Heart right ventricle (tissue), 16 donors: ENCODE data around the gene SH3TC2. TPM values are rescaled to one million over a fixed set of nuclear protein-coding genes. Genes with fewer than 3 reads are reported as not detected.

Source experiments
- ATAC-seq, 8 donors: fragments of 200-7000 bp; cut with Tn5 transposase; one replicate each; pipeline ENCODE4 v1.9.1; 2020; ENCODE audit warnings: mild to moderate bottlenecking in 8 of 8, moderate library complexity in 8 of 8, moderate number of reproducible peaks in 1 of 8
- DNase-seq, 2 donors: peaks; one replicate each; pipeline ENCODE4 v3.0.0-alpha.2; 2020
- H3K27ac ChIP-seq, 10 donors: fragments of 200-600 bp; sonication (generic) in 2 of 10; one replicate each; pipeline versions ENCODE4 v1.5.0 to v1.8.0; 2020 to 2022; ENCODE audit warnings: mild to moderate bottlenecking in 3 of 10
- H3K27me3 ChIP-seq, 7 donors: fragments of 200-600 bp; one replicate each; pipeline ENCODE4 v1.8.0; 2021 to 2022; ENCODE audit warnings: mild to moderate bottlenecking in 2 of 7
- H3K36me3 ChIP-seq, 9 donors: fragments of 200-600 bp; sonication (generic) in 1 of 9; one replicate each; pipeline versions ENCODE4 v1.5.0 to v1.8.0; 2020 to 2022; ENCODE audit warnings: mild to moderate bottlenecking in 2 of 9
- H3K4me1 ChIP-seq, 9 donors: fragments of 200-600 bp; sonication (generic) in 1 of 9; one replicate each; pipeline versions ENCODE4 v1.5.0 to v1.8.0; 2020 to 2022; ENCODE audit warnings: mild to moderate bottlenecking in 4 of 9
- H3K4me3 ChIP-seq, 10 donors: fragments of 200-600 bp; sonication (generic) in 2 of 10; one replicate each; pipeline versions ENCODE4 v1.5.0 to v1.8.0; 2020 to 2022; ENCODE audit warnings: mild to moderate bottlenecking in 7 of 10, moderate library complexity in 2 of 10
- H3K9me3 ChIP-seq, 11 donors: fragments of 200-600 bp in 10 of 11; sonication (generic) in 2 of 11; one replicate each; pipeline versions ENCODE4 v1.5.0 to v1.8.0; 2013 to 2022; ENCODE audit warnings: mild to moderate bottlenecking in 2 of 11, control low read depth in 1 of 11, moderate library complexity in 1 of 11
- CTCF ChIP-seq, 9 donors: fragments of 200-600 bp; sonication (generic) in 2 of 9; IDR thresholded peaks; one replicate each; pipeline versions ENCODE4 v1.5.0 to v1.8.0; 2021 to 2022; ENCODE audit warnings: antibody characterized with exemption in 9 of 9, mild to moderate bottlenecking in 5 of 9, moderate library complexity in 1 of 9
- WGBS, 2 donors: extraction: QIAGEN DNeasy Blood & Tissue Kit; methylation state at CpG; one replicate each; pipeline ENCODE4 v1.1.7; 2013; ENCODE audit warnings: inconsistent platforms in 1 of 2; 5-methylcytosine and 5-hydroxymethylcytosine counted together
- intact Hi-C, 10 donors: fragments of 100-400 bp; cut with DNase I; formaldehyde crosslinking; loops; one replicate each; pipeline versions ENCODE4 v1.11.1 to v1.14.2; 2022
- polyA plus RNA-seq, 2 donors: library from polyadenylated mRNA; stranded (reverse); fragments of 200-250 nt; gene quantifications; one replicate each; pipeline ENCODE4 v1.2.3, GENCODE V29; 2013
- total RNA-seq, 10 donors: library from RNA; stranded (reverse); fragmentation: NEBNext Ultra II Directional in 3 of 10; extraction: Animal tissue kit (Norgen Biotek cat#: 25700) in 3 of 10; gene quantifications; one replicate each; pipeline versions ENCODE4 v1.2.1 to v1.2.4, GENCODE V29; 2021 to 2023
- donor health status: Arrhythmogenic right ventricular cardiomyopathy.
- donor health status: ischemic (EF 13 %, LVEDD 7.1; RV severe dilation, severe dysfunction).
- donor health status: healthy with polysubstance abuse.
- donor health status: DM: no; HTN: yes; CAD: no.
- donor health status: DM: no; HTN: no; CAD: no.
- donor health status: ischemic (EF 25% LVEDD 6.9; RV normal size, moderate dysfunction).
- donor health status: ischemic (EF 25% LVEDD 5.7; RV mildly dilated, moderate dysfunction).
- donor health status: healthy.
- donor health status: DM: yes; HTN: yes; CAD: no.
- donor health status: Ischemic cardiomyopathy.
- donor health status: ischemic (EF 35%, LVEDD 5.7; RV mildly dilated, moderate dysfunction).
- donor health status: nonischemic (EF 11% LVEDD 7.7; RV severe dilation, severe dysfunction).
- donor health status: DM: yes; HTN: yes; CAD: no.
- donor health status: PGD.
- donor health status: ischemic (EF 29% LVEDD 5.4; RV normal size, mild dysfunction).
- donor health status: nonischemic (EF 23%, LVEDD 6.1; RV moderate dilation, normal function).

The SH3TC2 gene
- total and polyA plus RNA-seq, 12 donors = 0.91 to 13.1 (median 6.9) TPM

- ATAC-seq (peak; percentile 86 to 97 (median 94)), DNase-seq (peak; percentile 58 to 79)
- Histone ChIP-seq H3K9me3 (no peaks in the 10 kb centered on the region), H3K36me3 (no peaks in the 10 kb centered on the region), H3K27ac (peak overlapping the region in 9 of 10 donors; percentile 31 to 82 (median 55)), H3K4me3 (no peak overlapping the region), H3K27me3 (no peaks in the 10 kb centered on the region), H3K4me1 (peaks cover 3 to 54% (median 14%) of the 10 kb centered on the region in 9 donors)
- 41 to 43% methylated on average over 13 of the region's 13 CpGs for WGBS, 2 donors
- no peak for TF ChIP-seq CTCF (IDR thresholded peaks at IDR 0.05)
- intact Hi-C loops = loop anchor here in 2 of 10 donors (2.0 to 10.0 kb wide), 2 partner anchors 141 to 225 kb away; partner anchors contain the start of gene ADRB2 (in 1 of the 2)
Observed at GRCh38 chr5:148965511-148966265, 97.2 kb downstream of the SH3TC2 start.

- Histone ChIP-seq H3K4me3 (no peak overlapping the region), H3K4me1 (peaks cover 3 to 41% (median 7%) of the 10 kb centered on the region in 9 donors), H3K27me3 (no peaks in the 10 kb centered on the region), H3K27ac (peak overlapping the region in 1 of 10 donors; percentile 82), H3K9me3 (no peaks in the 10 kb centered on the region), H3K36me3 (no peaks in the 10 kb centered on the region)
- ATAC-seq (no peak), DNase-seq (no peak)
- TF ChIP-seq CTCF (IDR thresholded peaks at IDR 0.05) = no peak
- intact Hi-C loops = loop anchor here in 5 of 10 donors (2.0 to 10.0 kb wide), 5 partner anchors 136 to 231 kb away; partner anchors contain the start of gene ADRB2 (in 2 of the 5)
Observed at GRCh38 chr5:148963664-148964063, 99.2 kb downstream of the SH3TC2 start.

GRCh38 chr5:148962761-148963324, 100.0 kb downstream of the SH3TC2 start:
- no peak overlapping the region for H3K4me3 ChIP-seq
- H3K4me1 ChIP-seq = peaks cover 3 to 39% (median 7%) of the 10 kb centered on the region in 9 donors
- ATAC-seq = no peak
- no peak for DNase-seq
- intact Hi-C loops = loop anchor here in 4 of 10 donors (5.0 to 10.0 kb wide), 4 partner anchors 136 to 231 kb away; partner anchors contain the start of gene ADRB2 (in 2 of the 4)
- no peak for TF ChIP-seq CTCF (IDR thresholded peaks at IDR 0.05)
- no peaks in the 10 kb centered on the region for H3K36me3 ChIP-seq
- WGBS, 2 donors = 83 to 93% methylated on average over 3 of the region's 3 CpGs
- no peaks in the 10 kb centered on the region for H3K27me3 ChIP-seq
- H3K27ac ChIP-seq = no peak overlapping the region
- no peaks in the 10 kb centered on the region for H3K9me3 ChIP-seq

- H3K27me3 ChIP-seq = no peaks in the 10 kb centered on the region
- peaks cover 3 to 34% (median 7%) of the 10 kb centered on the region in 9 donors for H3K4me1 ChIP-seq
- WGBS, 2 donors = 72 to 89% methylated on average over 3 of the region's 3 CpGs
- no peak overlapping the region for H3K4me3 ChIP-seq
- no peaks in the 10 kb centered on the region for H3K36me3 ChIP-seq
- H3K9me3 ChIP-seq = no peaks in the 10 kb centered on the region
- ATAC-seq = no peak
- no peak for DNase-seq
- peak overlapping the region in 1 of 10 donors; percentile 30 for H3K27ac ChIP-seq
- intact Hi-C loops = loop anchor here in 4 of 10 donors (5.0 to 10.0 kb wide), 4 partner anchors 135 to 230 kb away; partner anchors contain the start of gene ADRB2 (in 2 of the 4)
- TF ChIP-seq CTCF (IDR thresholded peaks at IDR 0.05) = no peak
Observed at GRCh38 chr5:148962200-148962550, 100.7 kb downstream of the SH3TC2 start.
